ENCODE measurements around the gene B3GNT7.
"Not testable (repeated sequence)": the region's sequence is repeated elsewhere in the genome, so short reads cannot be mapped to it uniquely, and the experiment has no call there.

B3GNT7 gene

GRCh38 chr2:231395188-231396057 is at the start of gene B3GNT7:
B3GNT7 (plus strand) TSS chr2:231395710; CDS start chr2:231395804, 94 bp downstream.
- no peak for DNase-seq (ENCODE audit: low read depth in 2 of 3, low spot score in 1 of 3)

- DNase-seq (ENCODE audit: low read depth in 2 of 3, low spot score in 1 of 3), result no peak
Observed at GRCh38 chr2:231347081-231347480, 48.4 kb upstream of the B3GNT7 start.

DNA sequence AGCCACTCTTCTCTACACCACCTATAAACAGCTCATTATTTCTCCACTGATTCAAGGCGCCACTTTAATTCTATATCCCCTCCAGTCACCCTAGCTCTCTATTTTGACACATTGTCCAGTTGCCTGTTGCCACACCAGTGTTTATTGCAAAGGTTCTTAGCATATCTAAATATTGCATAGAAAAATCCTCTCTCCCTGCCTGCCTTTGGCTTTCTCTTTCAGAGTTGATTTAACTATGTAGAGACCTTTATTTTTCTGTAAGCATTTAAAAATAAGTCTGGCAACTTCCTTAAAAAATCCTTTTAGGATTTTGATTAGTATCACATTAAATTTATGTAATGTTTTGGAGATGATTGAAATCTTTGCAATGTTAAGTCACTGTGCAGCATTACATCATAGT is 47.9 kb upstream of the B3GNT7 start:
- no peak for DNase-seq (ENCODE audit: low read depth in 2 of 3, low spot score in 1 of 3)

GRCh38 chr2:231348173-231348572 is 47.3 kb upstream of the B3GNT7 start:
- no peak for DNase-seq (ENCODE audit: low read depth in 2 of 3, low spot score in 1 of 3)

DNA sequence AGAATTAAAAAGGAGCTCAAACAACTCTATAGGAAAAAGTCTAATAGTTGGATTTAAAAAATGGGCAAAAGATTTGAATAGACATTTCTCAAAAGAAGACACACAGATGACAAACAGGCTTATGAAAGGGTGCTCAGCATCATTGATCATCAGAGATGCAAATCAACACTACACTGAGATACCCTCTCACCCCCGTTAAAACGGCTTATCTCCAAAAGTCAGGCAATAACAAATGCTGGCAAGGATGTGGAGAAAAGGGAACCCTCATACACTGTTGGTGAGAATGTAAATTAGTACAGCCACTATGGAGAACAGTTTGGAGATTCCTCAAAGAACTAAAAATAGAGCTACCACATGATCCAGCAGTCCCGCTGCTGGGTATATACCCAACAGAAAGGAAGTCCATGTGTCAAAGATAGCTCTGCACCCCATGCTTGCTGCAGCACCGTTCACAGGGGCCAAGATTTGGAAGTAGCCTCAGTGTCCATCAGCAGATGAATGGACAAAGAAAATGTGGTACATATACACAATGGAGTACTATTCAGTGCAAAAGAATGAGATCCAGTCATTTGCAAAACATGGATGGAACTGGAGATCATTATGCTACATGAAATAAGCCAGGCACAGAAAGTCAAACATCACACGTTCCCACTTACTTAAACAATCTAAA is 46.7 kb upstream of the B3GNT7 start:
- no peak for DNase-seq (ENCODE audit: low read depth in 2 of 3, low spot score in 1 of 3)

GRCh38 chr2:231349374-231349735 is 46.2 kb upstream of the B3GNT7 start:
- not testable (repeated sequence) for DNase-seq (ENCODE audit: low read depth in 2 of 3, low spot score in 1 of 3)

DNA sequence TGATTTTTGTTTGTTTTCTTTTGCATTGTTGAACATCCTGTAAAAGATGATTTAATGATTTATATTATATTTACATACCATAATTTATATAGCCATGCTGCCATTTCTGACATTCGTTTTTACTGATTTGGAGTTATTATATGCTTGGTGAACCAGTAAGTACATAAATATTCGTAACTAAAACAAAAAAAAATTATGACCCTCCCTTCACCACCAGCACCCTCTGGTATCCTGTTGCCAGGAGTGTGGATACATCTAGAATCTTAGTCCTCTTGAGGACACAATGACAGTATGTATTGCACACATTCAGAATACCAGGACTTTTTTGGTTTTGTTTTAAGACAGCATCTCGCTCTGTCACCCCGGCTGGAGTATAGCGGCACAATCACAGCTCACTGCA is 43.9 kb upstream of the B3GNT7 start:
- no peak for DNase-seq (ENCODE audit: low read depth in 2 of 3, low spot score in 1 of 3)

DNA sequence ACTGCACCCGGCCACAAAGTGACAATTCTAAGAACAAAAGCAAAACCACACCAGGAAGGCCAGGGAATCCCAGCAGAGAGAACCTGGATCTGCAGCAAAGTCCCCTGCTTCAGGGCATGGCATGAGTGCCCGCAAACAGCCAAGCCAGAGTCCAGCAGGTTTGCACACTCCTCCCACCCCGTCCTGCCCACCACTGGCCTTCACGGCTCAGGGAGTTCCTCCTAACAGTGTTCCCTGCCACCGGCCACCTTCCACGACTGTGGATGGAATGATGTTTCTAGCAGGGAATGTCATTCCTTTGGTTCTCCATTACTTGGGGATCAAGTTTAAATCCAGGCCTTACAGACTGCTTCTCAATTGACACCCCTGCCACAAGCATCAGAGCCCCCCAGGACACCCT is 42.0 kb upstream of the B3GNT7 start:
- DNase-seq (ENCODE audit: low read depth in 2 of 3, low spot score in 1 of 3), result no peak

- no peak for DNase-seq (ENCODE audit: low read depth in 2 of 3, low spot score in 1 of 3)
Observed at GRCh38 chr2:231355508-231356465, 39.7 kb upstream of the B3GNT7 start.

- no peak for DNase-seq (ENCODE audit: low read depth in 2 of 3, low spot score in 1 of 3)
Observed at GRCh38 chr2:231356466-231356844, 39.1 kb upstream of the B3GNT7 start.

GRCh38 chr2:231357048-231357447 is 38.5 kb upstream of the B3GNT7 start:
- DNase-seq (ENCODE audit: low read depth in 2 of 3, low spot score in 1 of 3), result no peak

- DNase-seq (ENCODE audit: low read depth in 2 of 3, low spot score in 1 of 3), result no peak
Observed at GRCh38 chr2:231357931-231358330, 37.6 kb upstream of the B3GNT7 start.

DNA sequence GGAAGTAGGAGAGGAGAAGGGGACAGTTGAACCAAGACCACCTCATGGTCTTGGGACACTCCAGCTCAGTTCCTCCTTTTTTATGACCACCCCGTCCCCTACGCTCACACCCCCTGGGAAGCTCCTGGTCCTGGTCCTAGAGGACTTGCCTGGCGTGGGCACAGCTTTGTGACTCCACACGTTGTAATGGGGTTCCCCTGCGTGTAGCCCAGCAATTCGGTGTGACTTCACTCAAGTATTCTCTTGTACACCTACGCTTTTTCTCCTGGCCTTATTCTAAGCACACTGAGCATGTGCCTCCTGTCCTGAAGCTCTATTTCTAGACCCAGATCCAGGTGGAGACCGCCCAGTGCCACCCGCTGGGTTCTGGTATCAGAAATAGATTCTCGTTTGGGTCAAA is 36.1 kb upstream of the B3GNT7 start:
- no peak for DNase-seq (ENCODE audit: low read depth in 2 of 3, low spot score in 1 of 3)

GRCh38 chr2:231359948-231360347 is 35.6 kb upstream of the B3GNT7 start:
- no peak for DNase-seq (ENCODE audit: low read depth in 2 of 3, low spot score in 1 of 3)

- no peak for DNase-seq (ENCODE audit: low read depth in 2 of 3, low spot score in 1 of 3)
Observed at GRCh38 chr2:231360401-231360800, 35.1 kb upstream of the B3GNT7 start.

- DNase-seq (ENCODE audit: low read depth in 2 of 3, low spot score in 1 of 3), result no peak
Observed at GRCh38 chr2:231360881-231361371, 34.6 kb upstream of the B3GNT7 start.

DNA sequence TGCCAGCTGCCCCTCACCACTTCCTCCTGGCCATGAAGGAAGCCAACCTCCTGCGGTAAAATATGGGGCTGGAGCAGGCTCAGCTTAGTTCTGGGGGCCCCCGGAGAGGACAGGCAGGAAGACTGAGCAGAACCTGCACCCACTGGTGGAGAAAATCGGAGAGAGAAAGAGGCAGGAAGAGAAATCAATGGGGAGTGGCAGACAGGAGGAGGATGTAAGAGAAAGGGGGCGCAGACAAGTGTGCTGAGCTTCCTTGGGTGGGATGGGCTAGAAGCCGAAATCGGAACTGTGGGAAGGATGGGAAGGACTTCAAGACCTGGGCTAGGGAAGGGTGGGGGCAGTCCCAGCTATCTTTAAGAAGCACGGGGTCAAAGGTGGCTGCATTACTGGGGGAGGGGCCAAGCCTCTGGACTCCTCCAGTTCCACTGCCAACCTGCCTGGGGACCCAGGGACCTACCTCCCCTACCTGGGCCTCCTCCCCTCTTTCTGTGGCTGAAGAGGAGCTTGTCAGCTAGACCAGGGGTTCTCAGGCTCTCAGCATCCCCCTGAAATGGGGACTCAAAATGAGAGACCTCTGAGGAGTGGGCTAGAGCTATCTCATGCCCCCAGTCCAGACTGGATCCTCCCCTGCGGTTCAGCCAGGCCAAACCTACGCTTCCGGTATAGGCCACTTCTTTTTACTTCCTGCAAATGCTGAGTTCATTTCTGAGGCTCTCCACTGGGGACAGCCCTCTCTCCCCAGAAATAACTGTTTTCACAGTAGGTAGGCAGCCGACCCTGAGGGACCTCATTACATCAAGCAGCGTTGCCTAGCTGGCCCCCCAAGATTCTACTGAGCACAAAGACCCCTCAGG is 33.6 kb upstream of the B3GNT7 start:
- peak in 1 of 3 donors; percentile 5 for DNase-seq (ENCODE audit: low read depth in 2 of 3, low spot score in 1 of 3)

DNA sequence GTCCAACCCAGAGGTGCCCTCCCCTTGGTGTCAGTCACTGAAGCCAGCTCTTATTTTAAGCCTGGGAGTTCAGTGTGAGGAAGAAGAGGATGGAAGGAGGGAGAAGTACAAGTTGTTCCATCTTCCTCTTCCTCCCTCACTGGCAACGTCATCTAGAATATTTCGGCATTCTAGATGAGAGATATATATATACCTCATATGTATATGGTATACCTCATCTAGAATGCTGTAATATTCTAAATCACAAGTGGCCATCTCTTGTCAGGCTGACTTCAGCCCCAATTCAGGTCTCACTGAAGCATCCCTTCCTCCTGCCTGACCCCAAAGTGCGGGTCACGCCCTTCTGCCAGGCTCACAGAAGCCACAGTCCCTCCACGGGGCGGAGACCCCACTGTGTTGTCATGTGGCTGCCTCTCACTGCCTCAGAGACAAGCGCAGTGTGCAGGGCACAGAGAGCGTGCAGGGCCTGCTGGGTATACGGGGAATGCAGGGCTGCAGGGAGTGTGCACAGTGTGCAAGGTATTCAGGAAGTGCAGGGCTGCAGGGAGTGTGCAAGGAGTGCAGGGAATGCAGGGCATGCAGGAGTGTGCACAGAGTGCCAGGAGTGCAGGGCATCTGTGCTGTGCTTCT is 32.8 kb upstream of the B3GNT7 start:
- no peak for DNase-seq (ENCODE audit: low read depth in 2 of 3, low spot score in 1 of 3)

- no peak for DNase-seq (ENCODE audit: low read depth in 2 of 3, low spot score in 1 of 3)
Observed at GRCh38 chr2:231364061-231364460, 31.4 kb upstream of the B3GNT7 start.
